GM19099 (cell line): ENCODE data around the gene PREX1.
A peak's percentile ranks its signal among the peaks of the same experiment; 100 is the strongest.

Experiments
- POLR2A ChIP-seq: IDR thresholded peaks from 3 replicates; pipeline ENCODE4 v1.6.1; 2011; ENCODE audit warnings: low read depth; ENCODE audit not compliant: insufficient read length; ENCODE audit errors: extremely low read depth

Gene PREX1, protein sequence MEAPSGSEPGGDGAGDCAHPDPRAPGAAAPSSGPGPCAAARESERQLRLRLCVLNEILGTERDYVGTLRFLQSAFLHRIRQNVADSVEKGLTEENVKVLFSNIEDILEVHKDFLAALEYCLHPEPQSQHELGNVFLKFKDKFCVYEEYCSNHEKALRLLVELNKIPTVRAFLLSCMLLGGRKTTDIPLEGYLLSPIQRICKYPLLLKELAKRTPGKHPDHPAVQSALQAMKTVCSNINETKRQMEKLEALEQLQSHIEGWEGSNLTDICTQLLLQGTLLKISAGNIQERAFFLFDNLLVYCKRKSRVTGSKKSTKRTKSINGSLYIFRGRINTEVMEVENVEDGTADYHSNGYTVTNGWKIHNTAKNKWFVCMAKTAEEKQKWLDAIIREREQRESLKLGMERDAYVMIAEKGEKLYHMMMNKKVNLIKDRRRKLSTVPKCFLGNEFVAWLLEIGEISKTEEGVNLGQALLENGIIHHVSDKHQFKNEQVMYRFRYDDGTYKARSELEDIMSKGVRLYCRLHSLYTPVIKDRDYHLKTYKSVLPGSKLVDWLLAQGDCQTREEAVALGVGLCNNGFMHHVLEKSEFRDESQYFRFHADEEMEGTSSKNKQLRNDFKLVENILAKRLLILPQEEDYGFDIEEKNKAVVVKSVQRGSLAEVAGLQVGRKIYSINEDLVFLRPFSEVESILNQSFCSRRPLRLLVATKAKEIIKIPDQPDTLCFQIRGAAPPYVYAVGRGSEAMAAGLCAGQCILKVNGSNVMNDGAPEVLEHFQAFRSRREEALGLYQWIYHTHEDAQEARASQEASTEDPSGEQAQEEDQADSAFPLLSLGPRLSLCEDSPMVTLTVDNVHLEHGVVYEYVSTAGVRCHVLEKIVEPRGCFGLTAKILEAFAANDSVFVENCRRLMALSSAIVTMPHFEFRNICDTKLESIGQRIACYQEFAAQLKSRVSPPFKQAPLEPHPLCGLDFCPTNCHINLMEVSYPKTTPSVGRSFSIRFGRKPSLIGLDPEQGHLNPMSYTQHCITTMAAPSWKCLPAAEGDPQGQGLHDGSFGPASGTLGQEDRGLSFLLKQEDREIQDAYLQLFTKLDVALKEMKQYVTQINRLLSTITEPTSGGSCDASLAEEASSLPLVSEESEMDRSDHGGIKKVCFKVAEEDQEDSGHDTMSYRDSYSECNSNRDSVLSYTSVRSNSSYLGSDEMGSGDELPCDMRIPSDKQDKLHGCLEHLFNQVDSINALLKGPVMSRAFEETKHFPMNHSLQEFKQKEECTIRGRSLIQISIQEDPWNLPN (N-terminal part only)

DNA sequence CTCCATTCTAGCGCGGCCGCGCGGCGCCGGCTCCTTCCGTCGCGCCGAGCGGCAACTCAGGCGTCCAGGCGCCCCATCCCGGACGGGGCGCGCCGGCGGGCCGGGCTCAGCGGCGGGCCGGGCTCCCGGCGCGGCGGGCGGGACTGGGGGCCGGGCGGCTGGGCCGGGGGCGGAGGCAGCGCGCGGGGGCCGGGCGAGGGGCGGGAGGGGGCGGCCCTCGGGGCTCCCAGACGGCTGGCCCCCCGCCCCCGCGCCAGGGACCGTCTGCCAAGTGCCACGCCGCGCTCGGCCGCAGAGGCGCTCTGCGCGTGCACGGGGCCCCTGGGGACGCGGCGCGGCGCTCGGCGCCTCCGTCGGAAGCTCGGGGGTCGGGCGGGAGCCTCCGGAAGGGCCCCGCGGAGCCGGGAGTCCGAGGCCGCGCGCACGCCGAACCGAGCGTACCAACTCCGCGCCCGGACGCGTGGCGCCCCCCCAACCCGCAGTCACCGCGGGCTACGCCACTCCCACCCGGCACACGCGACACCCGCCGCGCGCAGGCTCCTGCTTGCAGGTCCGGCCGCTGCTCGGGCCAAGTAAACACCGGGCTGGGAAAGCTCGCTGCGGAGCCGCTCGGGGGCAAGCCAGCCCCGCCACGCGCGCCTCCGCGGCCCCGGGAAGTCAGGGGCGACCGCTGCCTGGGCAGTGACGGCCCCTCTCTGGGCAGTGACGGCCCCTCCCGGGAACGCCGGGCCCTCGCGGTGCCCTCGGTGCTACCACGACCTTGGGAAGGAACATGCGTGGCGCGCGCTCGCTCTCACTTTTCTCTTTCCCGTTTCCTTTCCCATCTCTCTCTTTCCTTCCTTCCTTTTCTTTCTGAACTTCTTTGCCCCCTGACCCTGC is at the start of gene PREX1:
PREX1 (minus strand) TSS at position 145 of the 879 bp plus-strand sequence; CDS start at position 6, 139 bp downstream.
- TF ChIP-seq POLR2A, result peak; percentile 47

DNA sequence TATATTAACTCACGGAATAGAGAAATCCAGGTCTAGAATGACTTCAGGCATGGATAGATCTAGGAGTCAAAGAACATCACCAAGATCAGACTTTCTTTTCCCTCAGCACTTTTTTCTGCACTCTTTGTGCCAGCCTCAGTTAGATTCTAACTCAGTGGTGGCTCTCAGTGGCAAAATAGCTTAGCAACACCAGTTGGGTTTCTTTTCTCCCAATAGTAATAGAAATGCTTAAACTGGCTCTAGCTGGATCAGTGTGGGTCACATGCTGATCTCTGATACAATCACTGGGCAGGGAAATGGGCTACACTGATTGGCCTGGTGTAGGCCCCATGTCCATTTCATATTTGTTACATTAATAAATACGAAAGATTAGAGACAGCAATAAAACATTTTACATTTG is 49.5 kb upstream of the PREX1 start:
- no peak for TF ChIP-seq POLR2A

DNA sequence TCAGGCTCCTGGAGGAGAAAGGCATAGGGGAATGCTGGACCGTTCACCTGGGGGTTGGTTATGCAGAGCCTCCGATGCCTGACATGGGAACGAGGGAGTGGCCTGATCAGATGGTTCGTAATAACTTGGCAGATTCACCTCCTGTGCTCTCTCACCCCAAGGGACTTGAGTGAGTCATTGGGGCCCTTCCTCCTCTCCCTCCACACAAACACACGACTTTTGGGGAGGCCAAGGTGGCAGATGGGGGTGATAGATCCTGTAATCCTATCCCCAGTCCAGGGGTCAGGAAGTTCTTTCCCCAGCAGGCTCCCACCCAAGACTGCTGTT is 48.1 kb upstream of the PREX1 start:
- no peak for TF ChIP-seq POLR2A

DNA sequence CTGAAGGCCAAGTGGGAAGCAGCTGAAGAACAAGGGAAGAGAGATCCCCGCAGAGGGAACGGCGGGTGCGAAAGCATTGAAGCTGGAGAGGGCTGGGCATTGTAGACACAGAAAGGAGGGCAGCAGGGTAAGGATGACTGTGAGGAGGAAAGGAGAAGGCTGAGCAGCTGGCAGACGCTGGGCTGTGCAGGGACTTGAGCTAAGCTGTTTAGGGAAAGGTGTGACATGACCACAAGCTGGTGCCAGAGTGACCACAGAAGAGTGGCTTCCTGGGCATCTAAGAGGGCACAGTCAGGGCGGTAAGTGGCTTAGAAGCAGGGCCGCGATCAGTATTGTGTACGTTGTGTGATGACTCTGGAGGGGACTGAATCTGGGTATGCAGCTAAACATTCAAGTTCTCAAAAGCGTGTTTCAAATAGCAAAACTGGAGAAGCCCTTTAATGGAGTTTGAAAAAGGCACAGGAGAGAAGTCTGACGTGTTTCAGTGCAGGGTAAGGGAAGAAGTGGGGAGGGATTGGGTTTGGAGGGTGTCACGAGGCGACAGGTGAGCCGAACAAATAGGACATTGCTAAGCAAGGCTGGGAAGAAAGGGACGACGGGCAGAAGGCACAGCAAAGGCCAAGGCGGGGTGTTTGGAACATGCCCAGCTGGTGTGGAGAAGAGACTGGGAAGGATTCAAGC is 47.6 kb upstream of the PREX1 start:
- TF ChIP-seq POLR2A, result no peak

DNA sequence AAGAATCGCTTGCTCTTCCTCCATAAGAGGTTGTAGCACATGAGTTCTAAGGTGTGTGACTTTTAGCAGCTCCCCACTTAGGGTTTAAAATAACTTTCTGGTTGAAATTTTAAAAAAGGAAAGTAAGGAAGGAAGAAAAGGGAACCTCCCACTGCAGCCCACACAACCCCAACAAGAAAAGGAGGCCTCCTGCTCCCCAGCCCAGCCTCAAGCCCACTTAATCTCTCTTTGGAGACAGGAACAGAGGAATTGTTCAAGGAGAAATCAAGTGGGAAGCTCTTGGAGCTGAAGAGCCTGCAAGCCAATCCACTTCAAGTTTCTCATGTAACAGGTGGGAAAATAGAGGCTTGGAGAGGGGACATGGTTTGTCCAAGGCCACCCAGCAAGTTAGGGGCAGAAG is 39.1 kb upstream of the PREX1 start:
- TF ChIP-seq POLR2A, result no peak

DNA sequence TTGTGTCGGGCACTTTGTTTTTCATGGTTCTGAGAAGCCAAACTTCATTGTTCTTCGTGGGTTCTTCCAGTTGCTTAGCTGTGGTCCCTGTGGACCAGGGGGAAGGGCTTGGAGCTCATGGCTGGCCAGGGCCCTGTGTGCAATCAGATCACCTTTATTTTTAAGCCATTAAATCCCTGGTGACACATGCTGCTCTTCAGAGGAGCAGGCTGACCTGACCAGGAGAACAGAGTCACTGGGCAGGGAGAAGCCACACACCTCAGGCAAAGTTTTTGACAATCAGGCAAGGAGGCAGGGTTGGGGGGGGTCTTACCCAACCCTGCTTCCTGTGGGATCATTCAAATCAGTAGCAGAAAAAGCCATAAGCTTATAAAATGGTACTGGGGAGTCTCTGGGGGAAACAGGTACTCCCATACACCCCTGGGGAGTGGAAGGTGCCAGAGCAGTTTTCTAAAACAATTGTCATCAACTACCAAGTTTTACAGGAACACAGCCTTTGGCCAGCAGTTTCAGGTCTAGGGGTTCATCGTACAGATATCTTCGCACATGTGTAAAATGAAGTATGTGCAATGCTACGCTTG is 37.0 kb upstream of the PREX1 start:
- no peak for TF ChIP-seq POLR2A

DNA sequence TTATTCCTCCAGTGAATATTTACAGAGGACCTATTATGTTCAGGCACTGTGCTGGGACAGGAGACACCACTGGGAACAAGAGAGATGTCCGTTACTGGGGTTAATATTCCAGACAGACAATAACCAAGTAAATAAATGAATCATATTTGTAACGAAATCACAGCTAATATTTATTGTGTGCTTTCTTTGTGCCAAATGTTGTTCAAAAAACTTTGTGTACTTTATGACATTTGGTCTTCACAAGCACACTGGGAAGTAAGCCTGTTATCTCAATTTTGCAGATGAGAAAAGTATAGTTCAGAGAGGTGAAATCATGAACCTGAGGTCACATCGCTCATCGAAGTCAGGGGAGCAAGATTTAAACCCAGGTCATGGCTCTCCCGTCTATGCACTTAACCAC is 36.5 kb upstream of the PREX1 start:
- TF ChIP-seq POLR2A, result no peak

DNA sequence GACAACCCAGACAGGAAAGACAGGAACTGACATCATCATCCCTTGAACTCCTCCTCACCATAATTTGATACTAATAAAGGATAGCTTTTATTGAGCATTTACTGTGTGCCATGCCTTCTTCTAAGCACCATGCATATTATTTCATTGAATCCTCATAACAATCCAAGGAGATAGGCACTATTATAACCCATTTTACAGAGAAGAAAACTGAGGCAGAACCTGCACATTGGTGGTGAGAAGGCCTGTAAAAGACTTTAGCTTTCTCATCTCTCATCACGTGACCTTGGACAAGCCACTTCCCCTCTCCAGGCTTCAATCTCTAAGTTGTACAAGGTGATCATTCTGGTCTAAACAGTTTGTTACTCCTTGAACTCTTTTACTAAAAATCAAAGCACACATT is 34.5 kb upstream of the PREX1 start:
- TF ChIP-seq POLR2A, result no peak

DNA sequence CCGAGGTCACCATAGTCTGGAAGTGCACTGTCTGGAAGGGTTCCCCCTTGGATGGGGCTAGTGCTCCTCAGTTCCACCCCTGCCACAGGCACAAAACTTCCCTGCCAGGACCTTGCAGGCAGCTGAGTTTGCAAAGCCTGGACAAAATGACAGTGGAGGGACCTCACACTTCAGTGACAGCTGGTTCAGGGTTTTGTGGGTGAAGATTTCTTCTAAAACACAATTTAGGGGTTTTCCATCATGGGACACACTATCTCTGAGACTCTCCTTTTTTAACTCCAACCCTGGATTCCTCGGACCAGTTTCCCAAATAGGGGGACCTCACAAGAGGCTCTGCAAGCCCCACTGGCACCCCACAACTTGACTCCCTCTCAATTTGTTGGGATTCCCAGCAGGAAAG is 33.6 kb upstream of the PREX1 start:
- no peak for TF ChIP-seq POLR2A

DNA sequence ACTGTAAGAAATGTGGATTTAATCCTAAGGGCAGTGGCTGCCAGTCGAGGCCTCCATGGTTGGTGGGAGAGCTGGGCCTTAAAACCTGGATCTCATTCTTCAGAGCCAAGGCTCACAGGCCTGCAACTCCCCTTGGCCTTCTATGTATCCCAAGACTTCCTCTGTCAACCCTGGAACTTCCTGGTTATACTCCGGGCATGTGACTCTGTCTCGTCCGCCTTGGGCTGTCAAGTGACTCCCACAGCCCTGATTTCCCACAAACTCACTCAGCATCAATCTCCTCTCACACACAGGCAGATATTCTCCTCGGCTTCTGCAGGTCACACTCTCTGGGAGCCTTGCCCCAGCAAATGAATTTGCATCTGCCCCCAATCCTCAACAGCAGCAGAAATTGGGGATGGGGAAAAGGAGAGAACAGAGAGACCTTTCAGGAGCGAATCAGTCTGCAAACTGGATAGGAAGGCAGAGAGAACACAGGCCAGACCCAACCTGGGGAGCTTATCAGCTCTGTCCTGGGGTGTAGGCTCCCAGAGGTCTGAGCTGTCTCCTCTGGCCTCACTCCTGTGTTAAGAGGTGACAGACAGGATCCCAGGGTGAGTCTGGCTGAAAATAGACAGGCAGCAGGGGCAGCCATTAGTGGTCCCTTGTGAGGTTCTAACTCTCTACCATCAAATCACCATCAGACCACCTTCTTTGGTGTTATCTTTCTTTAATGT is 30.4 kb upstream of the PREX1 start:
- no peak for TF ChIP-seq POLR2A

DNA sequence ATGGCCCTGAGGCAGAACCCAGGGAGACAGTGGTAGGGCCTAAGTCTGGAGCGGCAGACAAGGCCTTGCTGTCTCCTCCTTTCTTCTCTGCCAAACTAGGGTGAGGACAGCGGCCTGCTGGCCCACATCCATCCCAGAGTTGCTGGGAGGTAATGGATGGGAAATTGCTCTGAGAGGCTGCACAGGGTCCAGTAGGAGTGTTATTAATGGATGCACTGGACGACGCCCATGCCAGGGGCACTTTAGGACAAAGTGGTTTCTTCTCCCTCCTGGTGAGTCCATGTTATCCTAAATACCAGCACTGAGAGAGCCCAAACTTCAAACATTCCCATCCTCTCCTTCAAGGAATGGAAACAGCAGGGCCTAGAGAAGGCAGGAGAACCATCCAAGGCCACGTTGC is 28.3 kb upstream of the PREX1 start:
- TF ChIP-seq POLR2A, result no peak

DNA sequence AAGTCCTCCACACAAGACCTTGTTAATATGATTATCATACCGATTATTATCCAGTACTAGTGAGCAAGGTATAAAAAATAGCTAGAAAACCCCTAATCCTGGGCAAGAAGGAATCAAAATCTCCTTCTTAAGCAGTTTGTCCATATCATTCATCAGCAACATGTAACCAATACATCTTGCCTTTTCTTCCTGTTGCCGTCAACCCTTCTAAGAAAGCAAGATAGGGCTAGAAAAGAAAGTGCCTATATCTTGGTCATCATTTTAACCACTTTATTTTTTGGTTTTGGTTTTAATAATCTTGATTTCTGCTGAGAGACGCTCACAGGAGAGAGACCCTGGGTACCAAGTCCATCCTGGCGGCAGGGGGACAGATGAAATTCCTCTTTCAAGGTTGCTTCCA is 27.2 kb upstream of the PREX1 start:
- no peak for TF ChIP-seq POLR2A

DNA sequence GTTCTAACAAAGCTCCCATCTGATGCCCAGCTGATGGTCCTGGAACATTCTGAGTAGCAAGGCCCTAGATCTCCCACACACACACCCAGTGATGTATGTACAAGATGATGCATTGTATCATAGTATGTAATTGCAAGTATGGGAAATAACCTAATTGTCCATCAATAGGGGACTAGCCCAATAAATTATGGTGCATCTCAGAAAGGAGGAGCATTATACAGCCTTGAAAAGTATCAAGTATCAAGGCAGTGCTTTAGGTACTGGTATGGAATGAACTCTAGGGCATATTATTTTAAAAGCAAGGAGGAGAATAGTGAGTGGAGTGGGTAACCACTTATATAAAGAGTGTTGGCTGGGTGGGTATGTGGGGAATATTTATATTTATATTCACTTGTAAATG is 24.8 kb upstream of the PREX1 start:
- TF ChIP-seq POLR2A, result no peak
